ENCODE data around the gene APBA1. TPM values are rescaled to one million over a fixed set of nuclear protein-coding genes. Genes with fewer than 3 reads are reported as not detected.

The APBA1 gene
- total RNA-seq, 1 donor from 2014 or later = 5.9 TPM

DNA sequence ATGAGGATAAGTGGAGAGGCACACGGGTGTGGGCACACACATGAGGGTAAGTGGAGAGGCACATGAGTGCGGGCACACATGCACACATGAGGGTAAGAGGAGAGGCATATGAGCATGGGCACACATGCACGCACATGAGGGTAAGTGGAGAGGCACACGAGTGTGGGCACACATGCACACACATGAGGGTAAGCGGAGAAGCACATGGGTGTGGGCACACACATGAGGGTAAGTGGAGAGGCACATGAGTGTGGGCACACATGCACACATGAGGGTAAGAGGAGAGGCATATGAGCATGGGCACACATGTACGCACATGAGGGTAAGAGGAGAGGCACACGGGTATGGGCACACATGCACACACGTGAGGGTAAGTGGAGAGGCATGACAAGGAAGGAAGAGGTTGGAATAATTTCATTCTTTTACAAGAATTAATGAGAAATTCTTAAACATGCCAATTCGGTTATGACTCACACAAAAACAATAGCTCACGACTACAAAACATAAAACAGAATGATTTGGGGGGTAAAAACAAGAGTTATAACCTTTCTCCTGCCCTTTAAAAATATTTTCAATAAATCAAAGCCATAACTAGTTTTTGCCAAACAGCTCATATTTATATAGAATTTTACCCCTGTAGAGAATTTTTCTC lies 67.5 kb downstream of the APBA1 start:
- Histone ChIP-seq H3K4me2 (ENCODE audit: low read length) (no peak overlapping the region), H3K27ac (ENCODE audit: low read depth, low read length) (no peak overlapping the region), H4K20me1 (ENCODE audit: insufficient read depth, low read length) (no peaks in the 10 kb centered on the region), H3K4me3 (ENCODE audit: insufficient read depth, low read depth, low read length) (no peak overlapping the region), H3K36me3 (ENCODE audit: insufficient read depth, low read length) (no peaks in the 10 kb centered on the region), H3K79me2 (ENCODE audit: insufficient read depth, low read length) (no peaks in the 10 kb centered on the region), H3K9me3 (ENCODE audit: insufficient read depth, low read depth, low read length) (no peaks in the 10 kb centered on the region), H2AFZ (ENCODE audit: low read depth, low read length) (no peak overlapping the region), H3K4me1 (ENCODE audit: insufficient read depth, low read length) (peaks cover 2% of the 10 kb centered on the region), H3K9ac (ENCODE audit: low read length) (no peak overlapping the region), H3K27me3 (ENCODE audit: insufficient read depth, low read length) (no peaks in the 10 kb centered on the region)
- Mint-ChIP-seq H3K9me3 (ENCODE audit: unreplicated experiment) (peaks cover 4% of the 10 kb centered on the region), H3K4me3 (ENCODE audit: unreplicated experiment) (no peak overlapping the region), H3K27me3 (ENCODE audit: low read depth, unreplicated experiment) (peaks cover under 1% of the 10 kb centered on the region), H3K27ac (ENCODE audit: unreplicated experiment) (no peak overlapping the region), H3K4me1 (ENCODE audit: low read depth, unreplicated experiment) (peaks cover 3% of the 10 kb centered on the region), H3K36me3 (ENCODE audit: low read depth, unreplicated experiment) (no peaks in the 10 kb centered on the region)
- no peak for DNase-seq (ENCODE audit: low read depth)
- TF ChIP-seq EZH2 (IDR thresholded peaks at IDR 0.05; ENCODE audit: insufficient read depth, low read length) = no peak
- TF ChIP-seq, protein P1, sequence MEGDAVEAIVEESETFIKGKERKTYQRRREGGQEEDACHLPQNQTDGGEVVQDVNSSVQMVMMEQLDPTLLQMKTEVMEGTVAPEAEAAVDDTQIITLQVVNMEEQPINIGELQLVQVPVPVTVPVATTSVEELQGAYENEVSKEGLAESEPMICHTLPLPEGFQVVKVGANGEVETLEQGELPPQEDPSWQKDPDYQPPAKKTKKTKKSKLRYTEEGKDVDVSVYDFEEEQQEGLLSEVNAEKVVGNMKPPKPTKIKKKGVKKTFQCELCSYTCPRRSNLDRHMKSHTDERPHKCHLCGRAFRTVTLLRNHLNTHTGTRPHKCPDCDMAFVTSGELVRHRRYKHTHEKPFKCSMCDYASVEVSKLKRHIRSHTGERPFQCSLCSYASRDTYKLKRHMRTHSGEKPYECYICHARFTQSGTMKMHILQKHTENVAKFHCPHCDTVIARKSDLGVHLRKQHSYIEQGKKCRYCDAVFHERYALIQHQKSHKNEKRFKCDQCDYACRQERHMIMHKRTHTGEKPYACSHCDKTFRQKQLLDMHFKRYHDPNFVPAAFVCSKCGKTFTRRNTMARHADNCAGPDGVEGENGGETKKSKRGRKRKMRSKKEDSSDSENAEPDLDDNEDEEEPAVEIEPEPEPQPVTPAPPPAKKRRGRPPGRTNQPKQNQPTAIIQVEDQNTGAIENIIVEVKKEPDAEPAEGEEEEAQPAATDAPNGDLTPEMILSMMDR (IDR thresholded peaks at IDR 0.05; ENCODE audit: insufficient read depth, low read depth, low read length) = no peak
- FAIRE-seq = no peak

DNA sequence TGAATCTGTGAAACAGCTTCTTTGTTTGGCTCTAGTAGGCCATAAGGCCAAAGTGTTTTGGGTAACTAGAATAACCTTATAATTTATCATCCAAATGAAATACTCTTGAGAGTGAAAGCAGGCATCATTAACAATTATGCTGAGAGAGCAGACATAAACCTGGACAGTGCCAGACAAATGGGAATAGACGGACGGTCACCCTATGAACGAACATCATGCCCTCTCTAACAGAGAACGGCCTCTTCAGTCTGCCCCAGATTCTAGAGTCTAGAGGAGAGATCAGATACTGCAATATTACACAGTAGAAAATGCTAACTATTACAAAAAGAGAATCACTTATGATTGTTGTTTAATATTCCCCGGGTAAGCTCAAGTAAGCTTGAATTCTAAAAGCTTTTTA lies 68.5 kb downstream of the APBA1 start:
- no peak overlapping the region for H3K27ac Mint-ChIP-seq (ENCODE audit: unreplicated experiment)
- H3K4me3 ChIP-seq (ENCODE audit: insufficient read depth, low read depth, low read length) = no peak overlapping the region
- no peak overlapping the region for H3K4me3 Mint-ChIP-seq (ENCODE audit: unreplicated experiment)

DNA sequence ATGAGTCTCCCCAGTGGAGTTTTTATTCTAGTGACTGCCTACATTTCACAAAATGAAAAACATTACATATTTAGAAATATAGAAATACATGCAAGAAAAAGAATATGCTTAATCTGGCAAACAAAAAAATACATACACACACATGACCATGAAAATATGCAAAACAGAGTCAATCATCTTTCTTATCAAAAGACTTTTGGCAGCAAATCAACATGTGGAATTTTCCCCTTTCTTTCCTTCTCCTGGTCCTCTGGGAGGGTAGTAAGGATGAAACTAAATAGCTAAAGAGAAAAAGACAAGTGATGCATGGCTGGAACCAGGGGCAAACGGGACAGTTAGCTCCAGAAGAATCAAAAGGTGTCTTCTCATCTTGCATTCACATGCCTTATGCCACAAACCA lies 69.4 kb downstream of the APBA1 start:
- Histone ChIP-seq H3K4me1 (ENCODE audit: insufficient read depth, low read length) (no peaks in the 10 kb centered on the region), H3K79me2 (ENCODE audit: insufficient read depth, low read length) (no peaks in the 10 kb centered on the region), H4K20me1 (ENCODE audit: insufficient read depth, low read length) (no peaks in the 10 kb centered on the region), H3K4me3 (ENCODE audit: insufficient read depth, low read depth, low read length) (no peak overlapping the region), H3K9ac (ENCODE audit: low read length) (no peak overlapping the region), H3K36me3 (ENCODE audit: insufficient read depth, low read length) (no peaks in the 10 kb centered on the region), H3K27ac (ENCODE audit: low read depth, low read length) (no peak overlapping the region), H3K4me2 (ENCODE audit: low read length) (no peak overlapping the region), H2AFZ (ENCODE audit: low read depth, low read length) (no peak overlapping the region), H3K9me3 (ENCODE audit: insufficient read depth, low read depth, low read length) (no peaks in the 10 kb centered on the region), H3K27me3 (ENCODE audit: insufficient read depth, low read length) (no peaks in the 10 kb centered on the region)
- DNase-seq (ENCODE audit: low read depth) (no peak), FAIRE-seq (no peak)
- H3K9me3 Mint-ChIP-seq (ENCODE audit: unreplicated experiment) = peaks cover 4% of the 10 kb centered on the region
- H3K27ac Mint-ChIP-seq (ENCODE audit: unreplicated experiment) = no peak overlapping the region
- H3K36me3 Mint-ChIP-seq (ENCODE audit: low read depth, unreplicated experiment) = peaks cover 2% of the 10 kb centered on the region
- H3K4me3 Mint-ChIP-seq (ENCODE audit: unreplicated experiment) = no peak overlapping the region
- TF ChIP-seq, protein P1 (IDR thresholded peaks at IDR 0.05; ENCODE audit: insufficient read depth, low read depth, low read length) = no peak
- TF ChIP-seq EZH2 (IDR thresholded peaks at IDR 0.05; ENCODE audit: insufficient read depth, low read length) = no peak
- H3K4me1 Mint-ChIP-seq (ENCODE audit: low read depth, unreplicated experiment) = peaks cover 5% of the 10 kb centered on the region
- peaks cover 2% of the 10 kb centered on the region for H3K27me3 Mint-ChIP-seq (ENCODE audit: low read depth, unreplicated experiment)

More for the DNA sequence above, 68.5 kb downstream of the APBA1 start:
- no peak overlapping the region for H3K9ac ChIP-seq (ENCODE audit: low read length)
- H4K20me1 ChIP-seq (ENCODE audit: insufficient read depth, low read length) = no peaks in the 10 kb centered on the region
- Mint-ChIP-seq H3K27me3 (ENCODE audit: low read depth, unreplicated experiment) (peaks cover 2% of the 10 kb centered on the region), H3K9me3 (ENCODE audit: unreplicated experiment) (peaks cover 4% of the 10 kb centered on the region), H3K4me1 (ENCODE audit: low read depth, unreplicated experiment) (peaks cover 5% of the 10 kb centered on the region), H3K36me3 (ENCODE audit: low read depth, unreplicated experiment) (peaks cover 2% of the 10 kb centered on the region)
- H3K36me3 ChIP-seq (ENCODE audit: insufficient read depth, low read length) = no peaks in the 10 kb centered on the region
- no peak overlapping the region for H2AFZ ChIP-seq (ENCODE audit: low read depth, low read length)
- FAIRE-seq (no peak), DNase-seq (ENCODE audit: low read depth) (no peak)
- no peaks in the 10 kb centered on the region for H3K4me1 ChIP-seq (ENCODE audit: insufficient read depth, low read length)
- no peak overlapping the region for H3K4me2 ChIP-seq (ENCODE audit: low read length)
- no peaks in the 10 kb centered on the region for H3K27me3 ChIP-seq (ENCODE audit: insufficient read depth, low read length)
- no peaks in the 10 kb centered on the region for H3K9me3 ChIP-seq (ENCODE audit: insufficient read depth, low read depth, low read length)
- H3K79me2 ChIP-seq (ENCODE audit: insufficient read depth, low read length) = no peaks in the 10 kb centered on the region
- no peak for TF ChIP-seq EZH2 (IDR thresholded peaks at IDR 0.05; ENCODE audit: insufficient read depth, low read length)
- TF ChIP-seq, protein P1 (IDR thresholded peaks at IDR 0.05; ENCODE audit: insufficient read depth, low read depth, low read length) = no peak
- H3K27ac ChIP-seq (ENCODE audit: low read depth, low read length) = no peak overlapping the region

All from astrocyte (in vitro differentiated cells and primary cell).